Measurements from ENCODE around the gene ZNF467.

DNA sequence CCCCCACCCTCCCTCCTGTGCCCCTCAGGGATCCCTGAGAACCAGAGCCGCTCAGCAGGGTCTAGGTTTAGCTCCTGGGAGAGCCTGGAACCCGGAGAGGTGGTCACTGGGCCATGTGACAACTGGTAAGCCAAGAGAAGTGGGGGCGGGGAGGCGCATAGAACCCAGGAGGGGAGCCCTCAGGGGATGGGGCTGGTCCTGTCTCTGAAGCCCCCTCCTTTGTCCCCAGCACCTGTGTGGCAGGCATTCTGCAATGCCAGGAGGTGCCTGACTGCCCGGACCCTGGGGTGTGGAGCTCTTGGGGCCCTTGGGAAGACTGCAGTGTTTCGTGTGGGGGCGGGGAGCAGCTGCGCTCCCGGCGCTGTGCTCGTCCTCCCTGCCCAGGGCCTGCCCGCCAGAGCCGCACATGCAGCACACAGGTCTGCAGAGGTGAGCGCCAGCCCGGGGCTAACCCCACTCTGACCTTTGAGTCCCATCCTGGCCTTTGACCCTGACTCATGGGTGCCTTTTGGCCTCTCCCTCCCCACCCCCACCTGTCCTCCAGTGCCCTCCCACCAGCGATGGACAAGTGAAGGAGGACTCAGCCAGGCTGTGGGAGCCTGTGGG lies 42.4 kb upstream of the ZNF467 start:
- TF ChIP-seq, protein P1, sequence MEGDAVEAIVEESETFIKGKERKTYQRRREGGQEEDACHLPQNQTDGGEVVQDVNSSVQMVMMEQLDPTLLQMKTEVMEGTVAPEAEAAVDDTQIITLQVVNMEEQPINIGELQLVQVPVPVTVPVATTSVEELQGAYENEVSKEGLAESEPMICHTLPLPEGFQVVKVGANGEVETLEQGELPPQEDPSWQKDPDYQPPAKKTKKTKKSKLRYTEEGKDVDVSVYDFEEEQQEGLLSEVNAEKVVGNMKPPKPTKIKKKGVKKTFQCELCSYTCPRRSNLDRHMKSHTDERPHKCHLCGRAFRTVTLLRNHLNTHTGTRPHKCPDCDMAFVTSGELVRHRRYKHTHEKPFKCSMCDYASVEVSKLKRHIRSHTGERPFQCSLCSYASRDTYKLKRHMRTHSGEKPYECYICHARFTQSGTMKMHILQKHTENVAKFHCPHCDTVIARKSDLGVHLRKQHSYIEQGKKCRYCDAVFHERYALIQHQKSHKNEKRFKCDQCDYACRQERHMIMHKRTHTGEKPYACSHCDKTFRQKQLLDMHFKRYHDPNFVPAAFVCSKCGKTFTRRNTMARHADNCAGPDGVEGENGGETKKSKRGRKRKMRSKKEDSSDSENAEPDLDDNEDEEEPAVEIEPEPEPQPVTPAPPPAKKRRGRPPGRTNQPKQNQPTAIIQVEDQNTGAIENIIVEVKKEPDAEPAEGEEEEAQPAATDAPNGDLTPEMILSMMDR (IDR thresholded peaks at IDR 0.05): no peak
- TF ChIP-seq, protein P2, sequence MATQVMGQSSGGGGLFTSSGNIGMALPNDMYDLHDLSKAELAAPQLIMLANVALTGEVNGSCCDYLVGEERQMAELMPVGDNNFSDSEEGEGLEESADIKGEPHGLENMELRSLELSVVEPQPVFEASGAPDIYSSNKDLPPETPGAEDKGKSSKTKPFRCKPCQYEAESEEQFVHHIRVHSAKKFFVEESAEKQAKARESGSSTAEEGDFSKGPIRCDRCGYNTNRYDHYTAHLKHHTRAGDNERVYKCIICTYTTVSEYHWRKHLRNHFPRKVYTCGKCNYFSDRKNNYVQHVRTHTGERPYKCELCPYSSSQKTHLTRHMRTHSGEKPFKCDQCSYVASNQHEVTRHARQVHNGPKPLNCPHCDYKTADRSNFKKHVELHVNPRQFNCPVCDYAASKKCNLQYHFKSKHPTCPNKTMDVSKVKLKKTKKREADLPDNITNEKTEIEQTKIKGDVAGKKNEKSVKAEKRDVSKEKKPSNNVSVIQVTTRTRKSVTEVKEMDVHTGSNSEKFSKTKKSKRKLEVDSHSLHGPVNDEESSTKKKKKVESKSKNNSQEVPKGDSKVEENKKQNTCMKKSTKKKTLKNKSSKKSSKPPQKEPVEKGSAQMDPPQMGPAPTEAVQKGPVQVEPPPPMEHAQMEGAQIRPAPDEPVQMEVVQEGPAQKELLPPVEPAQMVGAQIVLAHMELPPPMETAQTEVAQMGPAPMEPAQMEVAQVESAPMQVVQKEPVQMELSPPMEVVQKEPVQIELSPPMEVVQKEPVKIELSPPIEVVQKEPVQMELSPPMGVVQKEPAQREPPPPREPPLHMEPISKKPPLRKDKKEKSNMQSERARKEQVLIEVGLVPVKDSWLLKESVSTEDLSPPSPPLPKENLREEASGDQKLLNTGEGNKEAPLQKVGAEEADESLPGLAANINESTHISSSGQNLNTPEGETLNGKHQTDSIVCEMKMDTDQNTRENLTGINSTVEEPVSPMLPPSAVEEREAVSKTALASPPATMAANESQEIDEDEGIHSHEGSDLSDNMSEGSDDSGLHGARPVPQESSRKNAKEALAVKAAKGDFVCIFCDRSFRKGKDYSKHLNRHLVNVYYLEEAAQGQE (IDR thresholded peaks at IDR 0.05; ENCODE audit: insufficient read depth in 1 of 2, low read depth in 2 of 2, low read length in 1 of 2): no peak

Data from Panc1 (cell line).